GM23338 (cell line): ENCODE results near the gene MNX1.

ENCODE experiments used
- CREB1 ChIP-seq: fragments of 250-450 bp; sonication (Bioruptor Pico); IDR thresholded peaks from 2 replicates; pipeline ENCODE4 v1.5.0; 2020; ENCODE audit warnings: low read depth, mild to moderate bottlenecking, moderate library complexity
- CTCF ChIP-seq, 2 experiments: fragments of 200-600 bp in 1 of 2; sonication (generic) in 1 of 2; conservative IDR thresholded peaks; 2 replicates each; pipeline versions ENCODE4 v1.5.1 to v1.6.1; 2016 to 2017; ENCODE audit warnings: antibody characterized with exemption in 2 of 2, low read depth in 2 of 2, mild to moderate bottlenecking in 2 of 2, moderate library complexity in 1 of 2
- EZH2 ChIP-seq: fragments of 200-600 bp; sonication (generic); IDR thresholded peaks from one replicate; pipeline ENCODE4 v1.8.0; 2017; ENCODE audit warnings: antibody characterized with exemption, mild to moderate bottlenecking, low read depth; ENCODE audit not compliant: unreplicated experiment
- REST ChIP-seq: IDR thresholded peaks from one replicate; pipeline ENCODE4 v1.6.1; 2018; ENCODE audit warnings: antibody characterized with exemption; ENCODE audit not compliant: unreplicated experiment
- ZNF114 ChIP-seq: fragments of 250-450 bp; sonication (Bioruptor Pico); IDR thresholded peaks from 2 replicates; pipeline ENCODE4 v1.5.0; 2020; ENCODE audit warnings: mild to moderate bottlenecking, moderate library complexity

GRCh38 chr7:157012113-157012547, 1.7 kb upstream of the MNX1 start:
- TF ChIP-seq CTCF (conservative IDR thresholded peaks at IDR 0.05; ENCODE audit: low read depth in 2 of 2) (no peak), REST (no peak), EZH2 (peak; percentile 34), CREB1 (no peak), ZNF114 (CRISPR knock-in tag) (no peak)
